Peyer's patch (tissue), 4 donors: ENCODE measurements around the gene PPP1R13B.

Source experiments
- POLR2A ChIP-seq, 2 donors: fragments of 450-650 bp; IDR thresholded peaks; one replicate each; pipeline ENCODE4 v1.5.1; 2017; ENCODE audit warnings: antibody characterized with exemption in 2 of 2, mild to moderate bottlenecking in 2 of 2, moderate library complexity in 2 of 2
- TF ChIP-seq, protein P1 (sequence below), 6 experiments: fragments of 450-650 bp in 4 of 6; fragments of 200-600 bp in 2 of 6; sonication (generic) in 1 of 6; IDR thresholded peaks; one replicate each; pipeline ENCODE4 v1.5.1; 2017 to 2019; ENCODE audit warnings: antibody characterized with exemption in 6 of 6, mild to moderate bottlenecking in 3 of 6, moderate library complexity in 1 of 6

DNA sequence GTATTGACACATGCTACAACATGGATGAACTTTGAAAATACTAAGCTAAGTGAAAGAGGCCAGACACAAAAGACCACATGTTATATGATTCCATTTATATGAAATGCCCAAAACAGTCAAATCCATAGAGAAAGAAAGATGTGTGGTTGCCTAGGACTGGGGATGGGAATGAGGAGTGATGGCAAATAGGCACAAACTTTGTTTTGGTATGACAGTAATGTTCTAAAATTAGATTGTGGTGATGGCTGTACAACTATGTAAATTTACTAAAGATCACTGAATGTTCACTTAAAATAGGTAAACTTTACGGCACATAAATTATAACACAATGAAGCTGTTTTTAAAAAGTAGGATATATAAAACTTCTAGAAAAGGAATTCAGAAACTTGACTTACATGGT, 41.7 kb downstream of the PPP1R13B start:
- TF ChIP-seq, protein P1, sequence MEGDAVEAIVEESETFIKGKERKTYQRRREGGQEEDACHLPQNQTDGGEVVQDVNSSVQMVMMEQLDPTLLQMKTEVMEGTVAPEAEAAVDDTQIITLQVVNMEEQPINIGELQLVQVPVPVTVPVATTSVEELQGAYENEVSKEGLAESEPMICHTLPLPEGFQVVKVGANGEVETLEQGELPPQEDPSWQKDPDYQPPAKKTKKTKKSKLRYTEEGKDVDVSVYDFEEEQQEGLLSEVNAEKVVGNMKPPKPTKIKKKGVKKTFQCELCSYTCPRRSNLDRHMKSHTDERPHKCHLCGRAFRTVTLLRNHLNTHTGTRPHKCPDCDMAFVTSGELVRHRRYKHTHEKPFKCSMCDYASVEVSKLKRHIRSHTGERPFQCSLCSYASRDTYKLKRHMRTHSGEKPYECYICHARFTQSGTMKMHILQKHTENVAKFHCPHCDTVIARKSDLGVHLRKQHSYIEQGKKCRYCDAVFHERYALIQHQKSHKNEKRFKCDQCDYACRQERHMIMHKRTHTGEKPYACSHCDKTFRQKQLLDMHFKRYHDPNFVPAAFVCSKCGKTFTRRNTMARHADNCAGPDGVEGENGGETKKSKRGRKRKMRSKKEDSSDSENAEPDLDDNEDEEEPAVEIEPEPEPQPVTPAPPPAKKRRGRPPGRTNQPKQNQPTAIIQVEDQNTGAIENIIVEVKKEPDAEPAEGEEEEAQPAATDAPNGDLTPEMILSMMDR (IDR thresholded peaks at IDR 0.05), result no peak
- no peak for TF ChIP-seq POLR2A (IDR thresholded peaks at IDR 0.05)
